RWPE2 (cell line): ENCODE measurements around the gene PADI6.

ENCODE experiments used
- ATAC-seq: fragments of 200-7000 bp; cut with Tn5 transposase; 3 replicates; pipeline ENCODE4 v1.9.1; 2021; ENCODE audit warnings: low read depth
- DNase-seq: peaks from one replicate; pipeline ENCODE4 v3.0.0-alpha.2; 2020; ENCODE audit warnings: low spot score
- H3K27ac ChIP-seq: fragments of 450-650 bp; 2 replicates; pipeline ENCODE4 v1.5.1; 2017; ENCODE audit warnings: mild to moderate bottlenecking; ENCODE audit not compliant: poor library complexity, severe bottlenecking
- H3K27me3 ChIP-seq: fragments of 250-450 bp; sonication (Bioruptor Pico); 2 replicates; pipeline ENCODE4 v1.5.1; 2021; ENCODE audit warnings: mild to moderate bottlenecking, moderate library complexity; ENCODE audit not compliant: insufficient read depth, poor library complexity, severe bottlenecking
- H3K36me3 ChIP-seq: fragments of 250-450 bp; sonication (Bioruptor Pico); 2 replicates; pipeline ENCODE4 v1.5.1; 2020; ENCODE audit warnings: low read depth, mild to moderate bottlenecking, moderate library complexity
- H3K4me1 ChIP-seq: fragments of 250-450 bp; sonication (Bioruptor Pico); 2 replicates; pipeline ENCODE4 v1.5.1; 2021; ENCODE audit warnings: mild to moderate bottlenecking, moderate library complexity; ENCODE audit not compliant: insufficient read depth, poor library complexity, severe bottlenecking
- H3K4me3 ChIP-seq: fragments of 250-450 bp; sonication (Bioruptor Pico); 2 replicates; pipeline ENCODE4 v1.5.1; 2021; ENCODE audit warnings: mild to moderate bottlenecking, moderate library complexity; ENCODE audit not compliant: severe bottlenecking
- H3K9me3 ChIP-seq: fragments of 250-450 bp; sonication (Bioruptor Pico); 2 replicates; pipeline ENCODE4 v1.5.1; 2021; ENCODE audit warnings: mild to moderate bottlenecking, moderate library complexity; ENCODE audit not compliant: severe bottlenecking
- CTCF ChIP-seq: fragments of 450-650 bp; IDR thresholded peaks from one replicate; pipeline ENCODE4 v1.5.1; 2017; ENCODE audit warnings: mild to moderate bottlenecking, moderate library complexity; ENCODE audit not compliant: poor library complexity, severe bottlenecking

The PADI6 gene

GRCh38 chr1:17442841-17443240 is 70.8 kb downstream of the PADI6 start:
- no peaks in the 10 kb centered on the region for H3K27me3 ChIP-seq
- no peak overlapping the region for H3K4me3 ChIP-seq
- no peak for TF ChIP-seq CTCF
- peaks cover 4% of the 10 kb centered on the region; the same call in 1 of the 2 replicates for H3K36me3 ChIP-seq
- peaks cover 32% of the 10 kb centered on the region for H3K4me1 ChIP-seq
- DNase-seq: no peak
- H3K27ac ChIP-seq: peak overlapping the region; percentile 97
- no peak for ATAC-seq
- H3K9me3 ChIP-seq: no peaks in the 10 kb centered on the region

DNA sequence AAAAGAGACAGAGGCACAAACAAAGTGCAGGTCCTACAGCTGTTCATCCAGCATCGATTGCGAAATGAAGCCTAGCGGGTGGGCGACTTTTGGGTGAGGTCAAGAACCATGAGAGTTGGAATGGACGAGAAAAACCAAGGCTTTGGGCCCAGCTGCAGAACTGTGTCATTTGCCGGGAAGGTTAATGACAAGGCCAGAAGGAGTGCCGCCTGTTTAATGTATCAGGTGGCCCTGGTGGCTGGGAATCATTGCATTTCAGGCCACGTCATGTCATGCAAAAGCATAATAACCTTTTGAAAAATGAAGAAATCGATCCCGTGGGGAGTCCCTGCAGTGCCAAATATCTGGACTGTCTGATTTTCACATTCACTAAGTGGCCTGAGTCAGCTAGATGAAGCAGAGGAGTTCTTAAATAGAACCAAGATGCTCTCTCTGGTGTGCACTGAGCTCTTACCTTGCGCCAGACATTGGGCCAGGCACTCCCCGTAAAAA is 75.6 kb downstream of the PADI6 start:
- Histone ChIP-seq H3K27ac (no peak overlapping the region), H3K27me3 (no peaks in the 10 kb centered on the region), H3K4me3 (no peak overlapping the region), H3K9me3 (no peaks in the 10 kb centered on the region), H3K36me3 (no peaks in the 10 kb centered on the region), H3K4me1 (peaks cover 14% of the 10 kb centered on the region)
- DNase-seq (no peak), ATAC-seq (no peak)
- no peak for TF ChIP-seq CTCF
